ENCODE data around the gene RPL15. TPM values are rescaled to one million over a fixed set of nuclear protein-coding genes. Genes with fewer than 3 reads are reported as not detected.
"Not testable (repeated sequence)": the region's sequence is repeated elsewhere in the genome, so short reads cannot be mapped to it uniquely, and the experiment has no call there.

The RPL15 gene
- total and polyA plus RNA-seq, 9 donors: 2,355 to 2,951 (median 2,579) TPM

DNA sequence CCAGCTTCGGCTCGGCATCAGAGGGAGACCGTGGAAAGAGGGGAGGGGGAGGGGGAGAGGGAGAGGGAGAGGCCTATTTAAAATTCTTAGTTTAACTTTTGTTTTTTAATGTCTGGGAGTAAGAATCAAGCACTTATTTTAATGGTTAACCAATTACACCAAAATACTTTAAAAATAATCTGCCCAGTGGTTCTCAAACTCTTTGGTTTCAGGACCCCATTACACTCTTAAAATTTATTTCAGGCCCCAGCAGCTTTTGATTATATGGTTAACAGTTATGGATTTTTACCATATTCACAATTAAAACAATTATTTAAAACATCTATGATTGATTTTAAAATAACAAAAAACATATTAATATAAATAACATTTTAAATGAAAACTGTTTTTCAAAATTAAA lies 44.6 kb upstream of the RPL15 start:
- no peak for DNase-seq
- WGBS (ENCODE audit: insufficient coverage): no CpG with 5 or more reads among the region's 3 CpGs
- H3K27me3 ChIP-seq (ENCODE audit: control insufficient read depth, insufficient read depth, low read length): no peaks in the 10 kb centered on the region
- no peaks in the 10 kb centered on the region for H3K9me3 ChIP-seq (replicated peaks; ENCODE audit: control insufficient read depth, low read depth, low read length)
- no peak overlapping the region for H3K27ac ChIP-seq (ENCODE audit: low read length)
- no peak overlapping the region for H3K4me3 ChIP-seq (ENCODE audit: low read length)
- H3K4me1 ChIP-seq (ENCODE audit: control insufficient read depth, insufficient read depth, low read length): peaks cover 11% of the 10 kb centered on the region
- H3K36me3 ChIP-seq (ENCODE audit: control insufficient read depth, insufficient read depth, low read length): no peaks in the 10 kb centered on the region

DNA sequence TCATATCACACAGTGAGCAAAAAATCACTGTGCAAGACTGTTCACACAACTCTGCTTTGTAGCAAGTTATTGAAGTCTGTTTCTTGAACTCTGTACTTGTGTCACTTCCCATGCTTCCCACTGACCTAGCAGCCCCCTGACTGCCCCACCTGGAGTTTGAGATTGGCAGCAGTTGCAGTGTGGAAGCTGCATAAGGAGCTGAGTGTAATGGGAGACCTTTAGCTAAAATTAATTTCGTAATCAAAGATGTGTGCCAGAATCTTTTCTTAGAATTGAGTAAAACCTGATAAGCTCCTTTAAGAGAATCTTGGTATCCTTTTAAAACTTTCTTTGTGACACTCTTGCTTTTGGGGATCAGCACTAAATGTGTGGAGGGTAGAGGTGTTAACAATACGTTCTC lies 43.0 kb upstream of the RPL15 start:
- Histone ChIP-seq H3K9me3 (replicated peaks; ENCODE audit: control insufficient read depth, low read depth, low read length) (no peaks in the 10 kb centered on the region), H3K36me3 (ENCODE audit: control insufficient read depth, insufficient read depth, low read length) (no peaks in the 10 kb centered on the region), H3K4me1 (ENCODE audit: control insufficient read depth, insufficient read depth, low read length) (peaks cover 13% of the 10 kb centered on the region), H3K27ac (ENCODE audit: low read length) (no peak overlapping the region), H3K27me3 (ENCODE audit: control insufficient read depth, insufficient read depth, low read length) (no peaks in the 10 kb centered on the region), H3K4me3 (ENCODE audit: low read length) (no peak overlapping the region)
- peak; percentile 34 for DNase-seq
- whole genome bisulfite sequencing (ENCODE audit: insufficient coverage): no CpG with 5 or more reads among the region's 2 CpGs

DNA sequence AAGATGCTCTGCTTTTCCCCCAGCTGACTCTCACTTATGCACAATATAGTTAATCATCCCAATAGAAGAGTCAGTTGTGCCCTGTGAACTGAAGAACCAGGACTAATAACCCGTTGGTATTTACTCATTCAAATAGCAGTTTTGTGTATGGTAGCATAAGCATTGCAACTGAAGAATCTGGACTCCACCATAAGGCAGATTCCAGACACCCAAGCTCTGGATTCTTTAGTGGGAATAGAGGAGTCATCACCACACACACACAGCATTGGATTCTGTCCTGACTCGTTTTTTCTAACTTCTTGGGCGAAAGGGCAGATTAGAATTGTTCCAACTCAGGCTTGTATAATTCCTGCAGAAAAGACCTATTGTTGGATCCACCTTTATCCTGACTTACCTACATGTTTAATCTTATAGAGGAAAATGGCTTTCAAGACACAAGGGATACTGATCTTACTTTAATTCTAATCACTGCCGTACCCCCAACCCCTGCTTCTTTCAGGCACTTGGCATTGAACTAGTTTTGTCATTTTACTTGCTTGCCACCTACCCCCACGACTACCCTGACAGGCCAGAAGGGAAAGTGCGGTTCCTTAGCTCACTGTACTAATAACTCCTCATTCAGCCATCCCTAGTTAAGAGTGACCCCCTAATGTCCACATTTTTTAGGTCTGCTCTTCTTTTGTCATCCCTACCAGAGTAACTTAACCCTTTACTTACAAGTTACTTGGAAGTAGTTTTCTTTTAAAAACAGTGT lies 42.4 kb upstream of the RPL15 start:
- H3K36me3 ChIP-seq (ENCODE audit: control insufficient read depth, insufficient read depth, low read length): no peaks in the 10 kb centered on the region
- peak; percentile 29 for DNase-seq
- no peak overlapping the region for H3K27ac ChIP-seq (ENCODE audit: low read length)
- H3K4me1 ChIP-seq (ENCODE audit: control insufficient read depth, insufficient read depth, low read length): peaks cover 13% of the 10 kb centered on the region
- H3K9me3 ChIP-seq (replicated peaks; ENCODE audit: control insufficient read depth, low read depth, low read length): no peaks in the 10 kb centered on the region
- WGBS (ENCODE audit: insufficient coverage): 41% methylated on average over 3 of the region's 6 CpGs
- no peaks in the 10 kb centered on the region for H3K27me3 ChIP-seq (ENCODE audit: control insufficient read depth, insufficient read depth, low read length)
- H3K4me3 ChIP-seq (ENCODE audit: low read length): no peak overlapping the region

DNA sequence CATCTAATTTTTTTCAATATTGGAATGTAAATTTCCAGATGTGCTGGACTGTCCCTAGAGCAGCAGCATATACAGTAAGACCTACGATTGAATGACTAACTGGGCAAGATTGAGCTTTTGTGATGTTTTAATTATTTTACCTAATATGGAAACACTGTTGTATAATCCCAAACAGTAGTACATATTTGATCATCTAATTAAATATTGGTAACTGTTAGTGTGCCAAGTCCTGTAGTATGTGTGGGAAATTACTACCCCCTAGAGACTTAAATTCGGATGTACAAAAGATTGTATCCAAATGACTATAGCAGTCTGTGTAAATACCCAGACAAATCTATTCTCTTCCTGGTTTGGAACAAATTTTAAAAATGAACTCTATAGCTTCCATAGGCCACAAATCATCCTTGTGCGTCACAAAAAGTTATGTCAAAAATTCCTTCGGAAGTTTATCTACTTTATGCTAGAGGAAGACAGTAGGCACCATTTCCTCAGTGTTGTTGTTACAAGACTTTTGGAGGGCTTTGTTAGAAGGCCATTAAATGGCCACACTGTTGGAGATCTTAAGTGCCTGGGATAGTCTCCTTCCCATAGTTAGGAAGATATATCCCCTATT lies 41.7 kb upstream of the RPL15 start:
- Histone ChIP-seq H3K4me3 (ENCODE audit: low read length) (no peak overlapping the region), H3K27ac (ENCODE audit: low read length) (peak overlapping the region; percentile 3), H3K36me3 (ENCODE audit: control insufficient read depth, insufficient read depth, low read length) (no peaks in the 10 kb centered on the region), H3K9me3 (replicated peaks; ENCODE audit: control insufficient read depth, low read depth, low read length) (no peaks in the 10 kb centered on the region), H3K27me3 (ENCODE audit: control insufficient read depth, insufficient read depth, low read length) (no peaks in the 10 kb centered on the region), H3K4me1 (ENCODE audit: control insufficient read depth, insufficient read depth, low read length) (peaks cover 13% of the 10 kb centered on the region)
- 100% methylated on average over 1 of the region's 4 CpGs for WGBS (ENCODE audit: insufficient coverage)
- no peak for DNase-seq

DNA sequence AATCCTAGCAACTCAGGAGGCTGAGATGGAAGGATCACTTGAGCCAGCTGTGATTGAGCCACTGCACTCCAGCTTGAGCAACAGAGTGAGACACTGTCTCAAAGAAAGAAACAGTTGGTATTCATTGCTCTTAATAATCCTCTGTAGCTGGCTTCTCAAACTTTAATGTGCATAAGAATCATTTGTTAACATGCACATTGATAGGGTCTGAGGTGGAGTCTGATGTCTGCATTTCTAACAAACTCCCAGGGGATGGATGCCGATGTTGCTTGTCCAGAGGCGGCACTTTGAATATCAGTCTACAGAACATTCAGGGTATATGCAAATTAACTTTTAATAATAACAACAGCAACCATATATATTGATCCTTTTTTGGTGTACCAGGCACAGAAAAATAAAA lies 40.0 kb upstream of the RPL15 start:
- WGBS (ENCODE audit: insufficient coverage): no CpG with 5 or more reads among the region's 2 CpGs
- H3K27ac ChIP-seq (ENCODE audit: low read length): no peak overlapping the region

DNA sequence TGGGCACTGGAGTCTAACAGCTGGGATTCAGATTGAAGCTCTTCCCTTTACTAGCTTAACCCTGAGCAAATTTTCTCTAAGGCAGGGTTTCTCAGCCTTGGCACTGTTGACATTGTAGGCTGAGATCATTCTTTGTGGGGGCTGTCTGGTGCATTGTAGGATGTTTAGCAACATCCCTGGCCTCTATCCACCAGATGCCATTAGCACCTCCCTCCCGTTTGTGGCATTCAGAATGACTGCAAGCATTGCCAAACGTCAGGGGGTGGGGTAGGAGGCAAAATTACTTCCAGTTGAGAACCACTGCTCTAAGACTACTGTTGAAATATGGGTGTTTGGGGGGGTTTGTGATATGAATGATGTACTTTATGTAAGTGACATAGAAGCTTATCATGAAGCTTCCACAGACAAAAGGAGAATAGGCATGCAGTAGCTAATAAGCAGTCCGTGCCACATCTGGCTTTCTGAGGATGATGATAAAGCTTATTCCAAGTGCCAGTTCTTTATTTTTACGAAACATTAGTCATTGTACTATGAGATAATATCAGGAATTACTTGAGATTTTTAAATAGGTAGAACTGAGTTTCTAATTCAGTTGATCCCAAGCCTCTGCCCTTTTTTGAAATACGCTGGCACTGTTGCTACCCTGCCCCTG lies 39.5 kb upstream of the RPL15 start:
- 20% methylated on average over 1 of the region's 5 CpGs for WGBS (ENCODE audit: insufficient coverage)
- no peak overlapping the region for H3K4me3 ChIP-seq (ENCODE audit: low read length)
- no peaks in the 10 kb centered on the region for H3K9me3 ChIP-seq (replicated peaks; ENCODE audit: control insufficient read depth, low read depth, low read length)
- H3K36me3 ChIP-seq (ENCODE audit: control insufficient read depth, insufficient read depth, low read length): peaks cover 2% of the 10 kb centered on the region
- no peaks in the 10 kb centered on the region for H3K27me3 ChIP-seq (ENCODE audit: control insufficient read depth, insufficient read depth, low read length)
- no peak for DNase-seq
- no peak overlapping the region for H3K27ac ChIP-seq (ENCODE audit: low read length)
- H3K4me1 ChIP-seq (ENCODE audit: control insufficient read depth, insufficient read depth, low read length): peaks cover 11% of the 10 kb centered on the region

More for the DNA sequence above, 40.0 kb upstream of the RPL15 start:
- Histone ChIP-seq H3K9me3 (replicated peaks; ENCODE audit: control insufficient read depth, low read depth, low read length) (no peaks in the 10 kb centered on the region), H3K4me1 (ENCODE audit: control insufficient read depth, insufficient read depth, low read length) (peaks cover 11% of the 10 kb centered on the region), H3K4me3 (ENCODE audit: low read length) (no peak overlapping the region), H3K36me3 (ENCODE audit: control insufficient read depth, insufficient read depth, low read length) (no peaks in the 10 kb centered on the region), H3K27me3 (ENCODE audit: control insufficient read depth, insufficient read depth, low read length) (no peaks in the 10 kb centered on the region)
- no peak for DNase-seq

DNA sequence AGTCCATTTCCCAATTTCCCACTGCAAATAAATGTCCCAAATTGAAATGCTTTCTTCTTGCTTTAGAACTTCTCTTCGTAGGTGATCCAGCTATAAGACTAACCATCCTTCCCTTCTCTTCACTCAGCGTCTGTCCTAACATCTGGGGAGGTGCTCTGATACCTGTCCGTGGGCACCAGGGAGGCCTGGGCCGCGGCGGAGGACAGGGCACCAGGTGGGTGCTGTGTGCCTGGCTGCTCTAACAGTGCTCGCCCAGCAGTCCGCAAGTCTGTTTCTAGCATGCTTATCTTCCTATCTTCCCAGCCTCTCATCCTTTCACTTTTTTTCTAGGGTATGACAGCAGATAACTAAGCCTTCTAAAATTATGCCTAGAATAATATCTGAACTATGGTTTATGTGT lies 37.4 kb upstream of the RPL15 start:
- no peaks in the 10 kb centered on the region for H3K9me3 ChIP-seq (replicated peaks; ENCODE audit: control insufficient read depth, low read depth, low read length)
- DNase-seq: no peak
- peaks cover 2% of the 10 kb centered on the region for H3K36me3 ChIP-seq (ENCODE audit: control insufficient read depth, insufficient read depth, low read length)
- no peak overlapping the region for H3K4me3 ChIP-seq (ENCODE audit: low read length)
- H3K27me3 ChIP-seq (ENCODE audit: control insufficient read depth, insufficient read depth, low read length): no peaks in the 10 kb centered on the region
- peaks cover 9% of the 10 kb centered on the region for H3K4me1 ChIP-seq (ENCODE audit: control insufficient read depth, insufficient read depth, low read length)
- WGBS (ENCODE audit: insufficient coverage): 95% methylated on average over 8 of the region's 8 CpGs
- H3K27ac ChIP-seq (ENCODE audit: low read length): no peak overlapping the region

DNA sequence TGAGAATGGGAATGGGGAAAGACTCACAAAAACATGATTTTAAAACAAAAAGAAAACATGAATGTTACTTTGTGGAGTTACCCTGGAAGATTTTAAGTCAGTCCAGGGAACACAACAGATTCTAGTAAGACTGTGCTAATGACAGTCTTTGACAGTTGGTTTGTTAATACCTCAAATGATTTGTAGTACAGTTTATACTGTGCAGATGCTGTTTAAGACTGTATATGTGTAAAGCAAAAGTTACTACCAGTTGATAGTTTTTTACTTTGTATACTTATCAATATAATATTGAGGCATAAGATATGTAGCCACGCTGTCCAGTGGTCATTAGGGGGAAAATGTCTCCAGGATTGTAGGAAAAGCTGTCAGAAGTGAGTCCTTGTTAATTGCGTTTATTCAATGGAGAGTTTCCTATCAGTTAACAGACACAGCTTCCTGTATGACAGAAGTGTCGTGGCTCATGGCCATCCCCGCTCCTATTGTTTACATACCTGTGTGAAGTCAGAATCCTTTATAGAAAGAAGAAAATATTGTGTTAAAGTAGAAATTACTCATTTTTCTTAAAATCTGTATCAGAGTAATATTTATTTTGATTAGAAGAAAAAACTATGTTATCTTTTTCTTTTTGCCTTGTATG lies 36.1 kb upstream of the RPL15 start:
- DNase-seq: no peak
- Histone ChIP-seq H3K9me3 (replicated peaks; ENCODE audit: control insufficient read depth, low read depth, low read length) (no peaks in the 10 kb centered on the region), H3K36me3 (ENCODE audit: control insufficient read depth, insufficient read depth, low read length) (peaks cover 2% of the 10 kb centered on the region), H3K4me1 (ENCODE audit: control insufficient read depth, insufficient read depth, low read length) (peaks cover 6% of the 10 kb centered on the region), H3K27me3 (ENCODE audit: control insufficient read depth, insufficient read depth, low read length) (no peaks in the 10 kb centered on the region), H3K27ac (ENCODE audit: low read length) (no peak overlapping the region), H3K4me3 (ENCODE audit: low read length) (no peak overlapping the region)
- no CpG with 5 or more reads among the region's 4 CpGs for WGBS (ENCODE audit: insufficient coverage)

DNA sequence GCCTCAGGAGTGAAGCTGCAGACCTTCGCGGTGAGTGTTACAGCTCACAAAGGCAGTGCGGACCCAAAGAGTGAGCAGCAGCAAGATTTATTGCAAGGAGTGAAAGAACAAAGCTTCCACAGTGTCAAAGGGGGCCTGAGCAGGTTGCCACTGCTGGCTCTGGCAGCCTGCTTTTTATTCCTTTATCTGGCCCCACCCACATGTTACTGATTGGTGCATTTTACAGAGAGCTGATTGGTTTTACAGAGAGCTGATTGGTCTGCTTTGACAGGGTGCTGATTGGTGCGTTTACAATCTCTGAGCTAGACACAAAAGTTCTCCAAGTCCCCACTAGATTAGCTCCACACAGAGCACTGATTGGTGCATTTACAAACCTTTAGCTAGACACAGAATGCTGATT lies 34.9 kb upstream of the RPL15 start:
- WGBS (ENCODE audit: insufficient coverage): 80% methylated on average over 1 of the region's 4 CpGs
- not testable (repeated sequence) for H3K27me3 ChIP-seq (ENCODE audit: control insufficient read depth, insufficient read depth, low read length); H3K27ac ChIP-seq (ENCODE audit: low read length); H3K4me1 ChIP-seq (ENCODE audit: control insufficient read depth, insufficient read depth, low read length); H3K9me3 ChIP-seq (replicated peaks; ENCODE audit: control insufficient read depth, low read depth, low read length); DNase-seq; H3K36me3 ChIP-seq (ENCODE audit: control insufficient read depth, insufficient read depth, low read length); H3K4me3 ChIP-seq (ENCODE audit: low read length)

DNA sequence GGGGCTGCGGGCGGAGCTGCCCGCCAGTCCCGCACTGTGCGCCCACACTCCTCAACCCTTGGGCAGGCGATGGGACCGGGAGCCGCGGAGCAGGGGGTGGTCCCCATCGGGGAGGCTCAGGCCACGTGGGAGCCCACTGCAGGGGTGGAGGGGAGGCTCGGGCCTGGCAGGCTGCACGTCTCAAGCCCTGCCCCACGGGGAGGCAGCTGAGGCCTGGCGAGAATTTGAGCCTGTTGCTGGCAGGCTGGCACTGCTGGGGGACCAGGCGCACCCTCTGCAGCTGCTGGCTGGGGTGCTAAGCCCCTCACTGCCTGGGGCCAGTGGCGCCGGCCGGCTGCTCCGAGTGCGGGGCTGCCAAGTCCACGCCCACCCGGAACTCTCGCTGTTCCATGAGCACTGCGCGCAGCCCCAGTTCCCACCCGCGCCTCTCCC lies 34.4 kb upstream of the RPL15 start:
- Histone ChIP-seq H3K27ac (ENCODE audit: low read length) (no peak overlapping the region), H3K27me3 (ENCODE audit: control insufficient read depth, insufficient read depth, low read length) (no peaks in the 10 kb centered on the region), H3K36me3 (ENCODE audit: control insufficient read depth, insufficient read depth, low read length) (peaks cover 2% of the 10 kb centered on the region), H3K4me1 (ENCODE audit: control insufficient read depth, insufficient read depth, low read length) (peaks cover under 1% of the 10 kb centered on the region), H3K9me3 (replicated peaks; ENCODE audit: control insufficient read depth, low read depth, low read length) (no peaks in the 10 kb centered on the region), H3K4me3 (ENCODE audit: low read length) (no peak overlapping the region)
- WGBS (ENCODE audit: insufficient coverage): 96% methylated on average over 26 of the region's 28 CpGs
- DNase-seq: no peak
